ENCODE results near the gene CCDC6.

DNA sequence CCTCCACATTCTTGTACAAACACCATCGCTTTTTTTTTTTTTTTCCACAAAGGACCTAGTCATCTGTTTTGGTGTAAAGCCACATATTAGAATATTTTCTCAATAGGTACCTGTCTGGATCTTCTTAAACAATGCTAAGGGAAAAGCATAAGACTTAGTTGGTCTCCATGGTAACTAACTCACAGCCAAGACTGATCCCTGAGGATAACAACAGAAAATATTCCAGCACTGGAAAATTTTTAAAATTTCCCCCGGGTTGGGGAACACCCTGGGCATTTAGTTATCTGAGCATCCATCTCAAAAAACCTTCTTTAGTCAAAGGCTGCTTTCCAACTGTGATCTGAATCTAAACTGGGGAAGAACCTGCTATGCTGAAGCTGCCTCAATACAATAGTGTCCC lies 43.7 kb upstream of the CCDC6 start:
- no peak for TF ChIP-seq POLR2A (IDR thresholded peaks at IDR 0.05)
- TF ChIP-seq, protein P1, sequence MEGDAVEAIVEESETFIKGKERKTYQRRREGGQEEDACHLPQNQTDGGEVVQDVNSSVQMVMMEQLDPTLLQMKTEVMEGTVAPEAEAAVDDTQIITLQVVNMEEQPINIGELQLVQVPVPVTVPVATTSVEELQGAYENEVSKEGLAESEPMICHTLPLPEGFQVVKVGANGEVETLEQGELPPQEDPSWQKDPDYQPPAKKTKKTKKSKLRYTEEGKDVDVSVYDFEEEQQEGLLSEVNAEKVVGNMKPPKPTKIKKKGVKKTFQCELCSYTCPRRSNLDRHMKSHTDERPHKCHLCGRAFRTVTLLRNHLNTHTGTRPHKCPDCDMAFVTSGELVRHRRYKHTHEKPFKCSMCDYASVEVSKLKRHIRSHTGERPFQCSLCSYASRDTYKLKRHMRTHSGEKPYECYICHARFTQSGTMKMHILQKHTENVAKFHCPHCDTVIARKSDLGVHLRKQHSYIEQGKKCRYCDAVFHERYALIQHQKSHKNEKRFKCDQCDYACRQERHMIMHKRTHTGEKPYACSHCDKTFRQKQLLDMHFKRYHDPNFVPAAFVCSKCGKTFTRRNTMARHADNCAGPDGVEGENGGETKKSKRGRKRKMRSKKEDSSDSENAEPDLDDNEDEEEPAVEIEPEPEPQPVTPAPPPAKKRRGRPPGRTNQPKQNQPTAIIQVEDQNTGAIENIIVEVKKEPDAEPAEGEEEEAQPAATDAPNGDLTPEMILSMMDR (IDR thresholded peaks at IDR 0.05), result no peak
